Activated T-helper 2 cell treated with anti-CD3 and anti-CD28 coated beads, Interferon-gamma antibody, Interleukin-2, Interleukin-4, amounts not matched to agents 10 μg/mL and 5 μg/mL and 100 μg/mL, durations not matched to agents 14 hours and 24 hours and 36 hours (primary cell): ENCODE measurements around the gene INO80C. TPM values are rescaled to one million over a fixed set of nuclear protein-coding genes. Genes with fewer than 3 reads are reported as not detected.
A peak's percentile ranks its signal among the peaks of the same experiment; 100 is the strongest.
"Not testable (repeated sequence)": the region's sequence is repeated elsewhere in the genome, so short reads cannot be mapped to it uniquely, and the experiment has no call there.

Experiments
- DNase-seq: peaks from one replicate; pipeline ENCODE4 v3.0.0; 2021; ENCODE audit warnings: low spot score
- H3K27ac Mint-ChIP-seq: one replicate; pipeline ENCODE4 v1.8.0; 2021; ENCODE audit warnings: mixed read lengths
- H3K27me3 Mint-ChIP-seq: one replicate; pipeline ENCODE4 v1.8.0; 2021; ENCODE audit warnings: low read depth, mixed read lengths
- H3K36me3 Mint-ChIP-seq: one replicate; pipeline ENCODE4 v1.8.0; 2021; ENCODE audit warnings: low read depth, mixed read lengths
- H3K4me1 Mint-ChIP-seq: one replicate; pipeline ENCODE4 v1.8.0; 2021; ENCODE audit warnings: low read depth, mixed read lengths
- H3K4me3 Mint-ChIP-seq: one replicate; pipeline ENCODE4 v1.8.0; 2021; ENCODE audit warnings: low read depth, mild to moderate bottlenecking, moderate library complexity, mixed read lengths
- H3K9me3 Mint-ChIP-seq: one replicate; pipeline ENCODE4 v1.8.0; 2021; ENCODE audit warnings: mixed read lengths
- intact Hi-C: fragments of 100-400 bp; cut with micrococcal nuclease; formaldehyde crosslinking; loops from one replicate; pipeline ENCODE4 v1.15.1; 2023
- total RNA-seq: library from RNA; stranded (reverse); gene quantifications from 2 replicates; pipeline ENCODE4 v1.2.3, GENCODE V29; 2022

The INO80C gene
- total RNA-seq, 1 donor from 2014 or later: 34.9 TPM

DNA sequence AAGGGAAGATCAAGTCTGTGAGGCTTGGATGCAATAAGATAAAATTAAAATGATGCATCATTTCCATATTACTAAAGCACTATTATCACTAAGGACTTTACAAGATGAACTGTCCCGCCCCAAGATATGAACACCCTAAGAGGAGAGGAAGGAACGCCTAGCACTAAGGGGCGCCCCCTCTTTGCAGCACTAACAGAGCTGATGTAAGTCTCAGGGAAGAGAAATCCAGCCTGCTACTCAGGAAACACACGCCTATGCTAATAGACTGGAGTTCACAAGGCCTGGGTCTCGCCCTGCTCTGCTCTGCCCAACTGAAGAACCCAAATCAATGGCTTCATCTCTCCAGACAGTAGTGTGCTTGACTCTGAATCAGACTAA, 6.1 kb downstream of the INO80C start:
- no peak overlapping the region for H3K4me3 Mint-ChIP-seq
- no peaks in the 10 kb centered on the region for H3K27me3 Mint-ChIP-seq
- intact Hi-C loops: loop anchor here (10.0 kb wide), 1 partner anchor 627 kb away; no protein-coding TSS in a partner anchor
- no peak overlapping the region for H3K27ac Mint-ChIP-seq
- H3K4me1 Mint-ChIP-seq: peaks cover 20% of the 10 kb centered on the region
- DNase-seq: no peak
- no peaks in the 10 kb centered on the region for H3K36me3 Mint-ChIP-seq
- H3K9me3 Mint-ChIP-seq: no peaks in the 10 kb centered on the region

- DNase-seq: no peak
- no peaks in the 10 kb centered on the region for H3K36me3 Mint-ChIP-seq
- intact Hi-C loops: loop anchor here (10.0 kb wide), 1 partner anchor 626 kb away; no protein-coding TSS in a partner anchor
- H3K27me3 Mint-ChIP-seq: no peaks in the 10 kb centered on the region
- peaks cover 14% of the 10 kb centered on the region for H3K4me1 Mint-ChIP-seq
- H3K9me3 Mint-ChIP-seq: no peaks in the 10 kb centered on the region
- H3K4me3 Mint-ChIP-seq: no peak overlapping the region
- H3K27ac Mint-ChIP-seq: no peak overlapping the region
Measured at GRCh38 chr18:35490894-35491699, 6.7 kb downstream of the INO80C start.

DNA sequence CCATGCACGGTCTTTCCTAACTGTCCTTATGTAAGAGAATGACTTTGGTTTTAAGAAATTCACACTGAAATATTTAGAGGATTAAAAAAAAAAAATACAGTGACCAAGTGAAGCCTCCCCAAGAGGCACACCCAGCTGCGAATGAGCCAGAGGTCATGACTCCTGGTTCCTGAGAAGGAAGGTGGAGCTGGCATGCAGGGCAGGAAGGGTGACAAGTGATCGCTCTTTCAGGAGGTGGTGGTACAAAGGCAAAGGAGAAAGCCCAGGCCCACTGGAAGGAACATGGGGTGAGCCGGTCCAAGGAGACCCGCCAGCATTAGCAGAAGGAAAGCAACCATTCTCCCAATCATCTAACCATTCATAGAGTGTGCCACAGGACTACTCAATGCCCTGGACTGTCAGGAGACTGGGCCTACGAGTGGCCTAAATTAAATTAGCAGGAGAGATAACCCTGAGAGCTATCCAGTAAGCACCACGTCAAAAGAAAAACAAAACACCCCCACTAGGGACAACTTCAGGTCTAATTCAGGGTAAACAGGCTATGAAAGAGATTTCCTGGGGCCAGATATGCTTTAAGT, 7.8 kb downstream of the INO80C start:
- DNase-seq: no peak
- H3K4me3 Mint-ChIP-seq: no peak overlapping the region
- H3K4me1 Mint-ChIP-seq: peaks cover 8% of the 10 kb centered on the region
- H3K36me3 Mint-ChIP-seq: no peaks in the 10 kb centered on the region
- no peaks in the 10 kb centered on the region for H3K27me3 Mint-ChIP-seq
- H3K9me3 Mint-ChIP-seq: no peaks in the 10 kb centered on the region
- intact Hi-C loops: loop anchor here (10.0 kb wide), 1 partner anchor 625 kb away; no protein-coding TSS in a partner anchor
- H3K27ac Mint-ChIP-seq: no peak overlapping the region

DNA sequence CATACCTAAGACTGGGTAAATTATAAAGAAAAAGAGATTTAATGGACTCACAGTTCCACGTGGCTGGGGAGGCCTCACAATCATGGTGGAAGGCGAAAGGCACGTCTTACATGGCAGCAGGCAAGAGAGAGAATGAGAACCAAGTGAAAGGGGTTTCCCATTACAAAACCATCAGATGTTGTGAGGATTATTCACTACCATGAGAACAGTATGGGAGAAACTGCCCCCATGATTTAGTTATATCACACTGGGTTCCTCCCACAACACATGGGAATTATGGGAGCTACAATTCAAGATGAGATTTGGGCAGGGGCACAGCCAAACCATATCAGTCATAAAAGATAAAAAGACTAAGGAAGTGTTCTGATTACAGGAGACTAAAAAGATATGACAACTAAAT, 8.5 kb downstream of the INO80C start:
- H3K4me1 Mint-ChIP-seq, H3K27me3 Mint-ChIP-seq, DNase-seq, H3K9me3 Mint-ChIP-seq, H3K27ac Mint-ChIP-seq, H3K4me3 Mint-ChIP-seq, H3K36me3 Mint-ChIP-seq, intact Hi-C loops: not testable (repeated sequence)

- H3K27ac Mint-ChIP-seq, H3K9me3 Mint-ChIP-seq, H3K4me3 Mint-ChIP-seq, H3K27me3 Mint-ChIP-seq, DNase-seq, intact Hi-C loops, H3K36me3 Mint-ChIP-seq: not testable (repeated sequence)
- H3K4me1 Mint-ChIP-seq: peaks cover 12% of the 10 kb centered on the region
Measured at GRCh38 chr18:35488396-35488795, 9.4 kb downstream of the INO80C start.

GRCh38 chr18:35487525-35487924, 10.2 kb downstream of the INO80C start:
- peaks cover 13% of the 10 kb centered on the region for H3K4me1 Mint-ChIP-seq
- H3K27me3 Mint-ChIP-seq, H3K36me3 Mint-ChIP-seq, H3K27ac Mint-ChIP-seq, H3K4me3 Mint-ChIP-seq, H3K9me3 Mint-ChIP-seq, intact Hi-C loops, DNase-seq: not testable (repeated sequence)

DNA sequence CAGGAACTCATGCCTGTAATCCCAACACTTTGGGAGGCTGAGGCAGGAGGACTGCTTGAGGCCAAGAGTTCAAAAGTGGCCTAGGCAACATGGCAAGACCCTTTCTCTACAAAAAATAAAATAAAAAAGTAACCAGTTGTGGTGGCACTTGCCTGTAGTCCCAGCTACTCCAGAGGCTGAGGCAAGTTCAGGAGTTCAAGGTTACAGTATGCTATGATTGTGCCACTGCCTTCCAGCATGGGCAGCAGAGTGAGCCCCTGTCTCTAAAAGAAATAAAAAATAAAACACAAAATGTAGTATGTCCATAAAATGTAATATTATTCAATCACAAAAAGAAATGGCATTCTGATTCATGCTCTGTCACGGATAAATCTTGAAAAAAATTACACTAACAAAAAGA, 11.9 kb downstream of the INO80C start:
- Mint-ChIP-seq H3K4me3 (no peak overlapping the region), H3K4me1 (peaks cover 11% of the 10 kb centered on the region), H3K36me3 (no peaks in the 10 kb centered on the region)

GRCh38 chr18:35484034-35484433, 13.7 kb downstream of the INO80C start:
- Mint-ChIP-seq H3K27me3 (no peaks in the 10 kb centered on the region), H3K27ac (no peak overlapping the region), H3K36me3 (no peaks in the 10 kb centered on the region), H3K4me3 (no peak overlapping the region), H3K9me3 (no peaks in the 10 kb centered on the region), H3K4me1 (peaks cover 14% of the 10 kb centered on the region)
- intact Hi-C loops: loop anchor here (1.0 to 5.0 kb wide), 2 partner anchors 13 to 98 kb away; partner anchors contain the start of genes GALNT1 and INO80C
- DNase-seq: no peak

More for the DNA sequence above, 11.9 kb downstream of the INO80C start:
- DNase-seq: no peak
- intact Hi-C loops: no loop called here
- Mint-ChIP-seq H3K27me3 (no peaks in the 10 kb centered on the region), H3K9me3 (no peaks in the 10 kb centered on the region), H3K27ac (no peak overlapping the region)

- DNase-seq: no peak
- intact Hi-C loops: loop anchor here (5.0 kb wide), 1 partner anchor 100 kb away; the partner anchor contains the start of gene GALNT1
- peaks cover 26% of the 10 kb centered on the region for H3K4me1 Mint-ChIP-seq
Measured at GRCh38 chr18:35481960-35482366, 15.8 kb downstream of the INO80C start.

GRCh38 chr18:35479911-35480586, 17.7 kb downstream of the INO80C start:
- peaks cover 11% of the 10 kb centered on the region for H3K36me3 Mint-ChIP-seq
- no peak overlapping the region for H3K27ac Mint-ChIP-seq
- H3K4me1 Mint-ChIP-seq: peaks cover 26% of the 10 kb centered on the region
- no peaks in the 10 kb centered on the region for H3K9me3 Mint-ChIP-seq
- H3K27me3 Mint-ChIP-seq: no peaks in the 10 kb centered on the region
- DNase-seq: no peak
- intact Hi-C loops: loop anchor here (2.0 to 5.0 kb wide), 2 partner anchors 102 to 137 kb away; partner anchors contain the start of gene GALNT1
- no peak overlapping the region for H3K4me3 Mint-ChIP-seq

More at GRCh38 chr18:35481960-35482366, 15.8 kb downstream of the INO80C start:
- H3K36me3 Mint-ChIP-seq: peaks cover 3% of the 10 kb centered on the region
- H3K27me3 Mint-ChIP-seq: no peaks in the 10 kb centered on the region
- H3K9me3 Mint-ChIP-seq: no peaks in the 10 kb centered on the region
- H3K4me3 Mint-ChIP-seq: no peak overlapping the region
- no peak overlapping the region for H3K27ac Mint-ChIP-seq

DNA sequence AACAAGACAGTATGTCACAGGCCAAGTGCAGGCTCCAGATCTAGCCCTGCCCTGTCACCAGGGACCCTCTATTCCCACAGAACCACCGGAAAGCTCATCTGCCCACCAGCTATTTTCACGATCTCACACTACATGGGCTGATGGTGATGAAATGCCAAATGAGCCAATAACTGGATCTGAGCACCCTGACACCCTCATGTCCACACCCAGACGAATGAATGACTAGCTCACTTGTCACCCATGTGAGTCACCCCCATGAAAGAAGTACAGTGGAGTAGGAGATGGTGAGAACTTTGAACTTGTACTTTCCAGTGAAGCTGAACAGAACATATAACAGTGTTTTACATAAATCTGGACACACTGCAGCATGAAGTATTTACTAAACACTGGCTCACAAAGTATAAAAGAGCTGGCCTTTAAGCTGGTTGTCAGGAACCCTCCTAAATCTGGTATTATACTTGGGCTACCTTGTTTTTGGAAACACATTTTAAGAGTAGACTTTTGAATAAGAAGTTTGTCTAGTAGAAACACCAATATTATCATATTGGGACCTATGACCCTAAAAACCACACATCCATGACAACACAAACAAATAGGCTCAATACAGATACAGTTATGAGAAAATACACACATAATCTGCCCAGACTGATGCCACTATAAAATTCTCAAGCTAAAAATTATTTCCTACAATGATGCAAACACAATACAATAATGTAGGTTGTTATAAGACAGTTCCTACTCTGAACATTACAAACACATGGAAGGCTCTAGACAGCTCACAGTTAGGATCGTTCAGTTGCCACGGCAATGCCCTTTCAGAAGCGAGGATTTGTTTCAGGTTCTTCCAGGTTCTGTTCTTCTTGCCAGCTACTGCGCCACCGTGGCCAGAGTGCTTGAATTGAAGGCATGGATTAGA, 19.0 kb downstream of the INO80C start:
- intact Hi-C loops: loop anchor here (1.0 to 2.0 kb wide), 2 partner anchors 19 to 138 kb away; partner anchors contain the start of gene INO80C
- DNase-seq: no peak
- no peaks in the 10 kb centered on the region for H3K9me3 Mint-ChIP-seq

GRCh38 chr18:35477974-35478373, 19.8 kb downstream of the INO80C start:
- Mint-ChIP-seq H3K9me3 (no peaks in the 10 kb centered on the region), H3K4me1 (peaks cover 16% of the 10 kb centered on the region), H3K4me3 (no peak overlapping the region), H3K36me3 (peaks cover 23% of the 10 kb centered on the region), H3K27ac (no peak overlapping the region), H3K27me3 (no peaks in the 10 kb centered on the region)
- DNase-seq: no peak
- intact Hi-C loops: loop anchor here (1.0 to 2.0 kb wide), 2 partner anchors 19 to 139 kb away; partner anchors contain the start of gene INO80C

More for the DNA sequence above, 19.0 kb downstream of the INO80C start:
- Mint-ChIP-seq H3K27me3 (no peaks in the 10 kb centered on the region), H3K36me3 (peaks cover 18% of the 10 kb centered on the region), H3K4me3 (no peak overlapping the region), H3K27ac (peak overlapping the region; percentile 57), H3K4me1 (peaks cover 21% of the 10 kb centered on the region)
